IMR-90 (cell line): ENCODE results near the gene FGF21. TPM values are rescaled to one million over a fixed set of nuclear protein-coding genes. Genes with fewer than 3 reads are reported as not detected.

Experiments
- ATAC-seq: fragments of 200-7000 bp; cut with Tn5 transposase; 2 replicates; pipeline ENCODE4 v1.9.1; 2020; ENCODE audit warnings: low read depth, mild to moderate bottlenecking, moderate library complexity
- BruUV-seq: library from RNA; stranded (reverse); fragments of 400-500 nt; replicated peaks from 2 replicates; lab custom pipeline; 2021; lab: Mats Ljungman, UMichigan
- CTCF ChIA-PET: fragments of 300-600 bp; formaldehyde crosslinking; extraction: SDS; loops from one replicate; lab custom pipeline; 2021; ENCODE audit warnings: antibody characterized with exemption; lab: Yijun Ruan, JAX
- POLR2A ChIA-PET: fragments of 300-600 bp; sonication (Branson Sonifier 250); formaldehyde crosslinking; loops from one replicate; lab custom pipeline; 2022; ENCODE audit warnings: antibody characterized with exemption; ENCODE audit not compliant: unreplicated experiment; lab: Charles Lee
- DNase-seq: peaks from one replicate; pipeline ENCODE4 v3.0.0; 2013
- H2AFZ ChIP-seq: replicated peaks from 2 replicates; pipeline ENCODE3; 2013; ENCODE audit warnings: low read length, mild to moderate bottlenecking; ENCODE audit not compliant: poor library complexity
- H2AK5ac ChIP-seq: 2 replicates; pipeline ENCODE4 v1.6.1; 2013; ENCODE audit warnings: low read depth, low read length, inconsistent platforms
- H2AK9ac ChIP-seq: replicated peaks from 2 replicates; pipeline ENCODE3; 2013; ENCODE audit warnings: mild to moderate bottlenecking, low read depth, low read length, moderate library complexity; ENCODE audit not compliant: poor library complexity
- H2BK120ac ChIP-seq: 2 replicates; pipeline ENCODE4 v1.6.1; 2013; ENCODE audit warnings: low read depth, low read length, inconsistent platforms
- H2BK15ac ChIP-seq: 3 replicates; pipeline ENCODE4 v1.6.1; 2013; ENCODE audit warnings: low read depth, low read length, inconsistent platforms
- H2BK20ac ChIP-seq: 2 replicates; pipeline ENCODE4 v1.6.1; 2013; ENCODE audit warnings: low read depth, mild to moderate bottlenecking, inconsistent platforms, low read length, moderate library complexity
- H2BK5ac ChIP-seq: 2 replicates; pipeline ENCODE4 v1.6.1; 2013; ENCODE audit warnings: mild to moderate bottlenecking, low read depth, low read length, inconsistent platforms; ENCODE audit not compliant: poor library complexity, severe bottlenecking
- H3K14ac ChIP-seq: replicated peaks from 2 replicates; pipeline ENCODE4 v1.6.1; 2013; ENCODE audit warnings: low read depth, low read length, inconsistent platforms
- H3K18ac ChIP-seq: 2 replicates; pipeline ENCODE4 v1.6.1; 2013; ENCODE audit warnings: low read depth, low read length, control low read depth
- H3K23ac ChIP-seq: 2 replicates; pipeline ENCODE4 v1.6.1; 2013; ENCODE audit warnings: low read depth, low read length, inconsistent platforms
- H3K27ac ChIP-seq: 2 replicates; pipeline ENCODE4 v1.5.1; 2013; ENCODE audit warnings: mild to moderate bottlenecking, control low read depth, low read length; ENCODE audit not compliant: insufficient read depth
- H3K27me3 ChIP-seq: 2 replicates; pipeline ENCODE4 v1.6.1; 2013; ENCODE audit warnings: low read length; ENCODE audit not compliant: control insufficient read depth, insufficient read depth
- H3K36me3 ChIP-seq: 2 replicates; pipeline ENCODE4 v1.6.1; 2013; ENCODE audit warnings: low read length, mixed read lengths; ENCODE audit not compliant: control insufficient read depth, insufficient read depth
- H3K4ac ChIP-seq: 2 replicates; pipeline ENCODE4 v1.6.1; 2013; ENCODE audit warnings: low read depth, low read length, inconsistent platforms
- H3K4me1 ChIP-seq: 2 replicates; pipeline ENCODE4 v1.6.1; 2013; ENCODE audit warnings: low read length, mixed read lengths; ENCODE audit not compliant: control insufficient read depth, insufficient read depth
- H3K4me2 ChIP-seq: 2 replicates; pipeline ENCODE4 v1.6.1; 2013; ENCODE audit warnings: low read depth, mild to moderate bottlenecking, control low read depth, low read length, moderate library complexity
- H3K4me3 ChIP-seq: 2 replicates; pipeline ENCODE4 v1.5.1; 2013; ENCODE audit warnings: low read depth, mild to moderate bottlenecking, control low read depth, low read length, moderate library complexity; ENCODE audit not compliant: insufficient read depth
- H3K56ac ChIP-seq: 2 replicates; pipeline ENCODE4 v1.6.1; 2013; ENCODE audit warnings: low read length, inconsistent platforms; ENCODE audit not compliant: insufficient read depth; ENCODE audit errors: extremely low read depth
- H3K79me1 ChIP-seq, 2 experiments: 2 replicates each; pipeline ENCODE4 v1.6.1; 2013; ENCODE audit warnings: low read length in 2 of 2, inconsistent platforms in 1 of 2, low read depth in 1 of 2
- H3K9ac ChIP-seq: 2 replicates; pipeline ENCODE4 v1.6.1; 2013; ENCODE audit warnings: low read depth, low read length, control low read depth
- H3K9me1 ChIP-seq: 2 replicates; pipeline ENCODE4 v1.6.1; 2013; ENCODE audit warnings: low read length, inconsistent platforms; ENCODE audit not compliant: insufficient read depth
- H3K9me3 ChIP-seq: 2 replicates; pipeline ENCODE4 v1.6.1; 2013; ENCODE audit warnings: low read length; ENCODE audit not compliant: control insufficient read depth, insufficient read depth
- H4K20me1 ChIP-seq: 2 replicates; pipeline ENCODE4 v1.6.1; 2013; ENCODE audit warnings: low read length, inconsistent platforms; ENCODE audit not compliant: insufficient read depth
- H4K5ac ChIP-seq: 2 replicates; pipeline ENCODE4 v1.6.1; 2013; ENCODE audit warnings: mild to moderate bottlenecking, low read depth, low read length, control low read depth
- H4K8ac ChIP-seq, 2 experiments: 2 replicates each; pipeline ENCODE4 v1.6.1; 2013; ENCODE audit warnings: low read depth in 2 of 2, low read length in 2 of 2, control low read depth in 1 of 2, inconsistent platforms in 1 of 2
- H4K91ac ChIP-seq: 2 replicates; pipeline ENCODE4 v1.6.1; 2013; ENCODE audit warnings: low read depth, low read length, inconsistent platforms; ENCODE audit not compliant: insufficient read depth
- BHLHE40 ChIP-seq: fragments of 150-350 bp; IDR thresholded peaks from 2 replicates; pipeline ENCODE4 v1.6.1; 2016; ENCODE audit warnings: mild to moderate bottlenecking, low read depth, low read length
- CEBPB ChIP-seq: IDR thresholded peaks from 2 replicates; pipeline ENCODE4 v1.6.1; 2012; ENCODE audit warnings: low read depth, low read length, improper control_type of control experiment
- CHD1 ChIP-seq: IDR thresholded peaks from 2 replicates; pipeline ENCODE4 v1.6.1; 2012; ENCODE audit warnings: low read depth, low read length, improper control_type of control experiment
- FOS ChIP-seq: fragments of 150-350 bp; IDR thresholded peaks from 2 replicates; pipeline ENCODE4 v1.6.1; 2016; ENCODE audit warnings: low read depth, low read length
- MAZ ChIP-seq: IDR thresholded peaks from 2 replicates; pipeline ENCODE4 v1.6.1; 2012; ENCODE audit warnings: low read depth, mild to moderate bottlenecking, low read length, improper control_type of control experiment, moderate library complexity, borderline replicate concordance
- MXI1 ChIP-seq: IDR thresholded peaks from 2 replicates; pipeline ENCODE4 v1.6.1; 2012; ENCODE audit warnings: low read depth, mild to moderate bottlenecking, low read length, moderate library complexity, borderline replicate concordance
- NFE2L2 ChIP-seq: fragments of 150-350 bp; IDR thresholded peaks from 2 replicates; pipeline ENCODE4 v1.6.1; 2016; ENCODE audit warnings: low read depth, mild to moderate bottlenecking, low read length
- POLR2A ChIP-seq: IDR thresholded peaks from 2 replicates; pipeline ENCODE4 v1.6.1; 2012; ENCODE audit warnings: mild to moderate bottlenecking, low read depth, low read length
- RAD21 ChIP-seq: IDR thresholded peaks from 2 replicates; pipeline ENCODE4 v1.6.1; 2012; ENCODE audit warnings: low read length, improper control_type of control experiment
- RCOR1 ChIP-seq: IDR thresholded peaks from 2 replicates; pipeline ENCODE4 v1.6.1; 2012; ENCODE audit warnings: mild to moderate bottlenecking, low read length, improper control_type of control experiment; ENCODE audit not compliant: insufficient replicate concordance
- RFX5 ChIP-seq: IDR thresholded peaks from 2 replicates; pipeline ENCODE4 v1.8.0; 2012; ENCODE audit warnings: low read depth, mild to moderate bottlenecking, low read length, moderate library complexity
- SMC3 ChIP-seq: fragments of 150-350 bp; IDR thresholded peaks from 2 replicates; pipeline ENCODE4 v1.6.1; 2016; ENCODE audit warnings: low read depth, mild to moderate bottlenecking, antibody characterized with exemption, low read length, moderate library complexity
- WGBS, 2 experiments: methylation state at CpG; one replicate each; pipeline versions ENCODE4 v1.1.5 to v1.1.7; 2013; ENCODE audit warnings: missing lambda C conversion rate in 2 of 2; ENCODE audit not compliant: insufficient read length in 1 of 2; ENCODE audit errors: extremely low coverage in 2 of 2; 5-methylcytosine and 5-hydroxymethylcytosine counted together
- dilution Hi-C: fragments of 300-500 bp; cut with HindIII; formaldehyde crosslinking; loops from one replicate; pipeline ENCODE4 v1.14.3; 2018; ENCODE audit warnings: low sequenced_read_pairs; ENCODE audit not compliant: unreplicated experiment
- in situ Hi-C: fragments of 300-500 bp; cut with MboI; formaldehyde crosslinking; loops from 3 replicates; pipeline ENCODE4 v1.14.3; 2019; ENCODE audit warnings: low sequenced_read_pairs, inconsistent platforms, mixed read lengths
- intact Hi-C: fragments of 100-400 bp; cut with micrococcal nuclease; formaldehyde crosslinking; loops from 2 replicates; pipeline ENCODE4 v1.10.0; 2022
- polyA plus RNA-seq, 3 experiments: library from polyadenylated mRNA; depleted of rRNA; stranded (reverse); fragments of >200 nt; gene quantifications; 2 replicates each; pipeline ENCODE4 v1.2.3, GENCODE V29; 2012; ENCODE audit warnings: low replicate concordance in 1 of 3
- total RNA-seq: library from RNA; depleted of rRNA; stranded (reverse); fragments of >200 nt; gene quantifications from 2 replicates; pipeline ENCODE4 v1.2.3, GENCODE V29; 2012
- TF ChIP-seq, protein P1 (sequence below): fragments of 150-350 bp; IDR thresholded peaks from 2 replicates; pipeline ENCODE4 v1.6.1; 2016; ENCODE audit warnings: low read depth, mild to moderate bottlenecking, low read length, moderate library complexity, borderline replicate concordance
- TF ChIP-seq, protein P2 (sequence below): conservative IDR thresholded peaks from 2 replicates; pipeline ENCODE4 v1.5.1; 2012; ENCODE audit warnings: mild to moderate bottlenecking, low read depth, low read length, improper control_type of control experiment
- TF ChIP-seq, protein P3 (sequence below): fragments of 150-350 bp; IDR thresholded peaks from 2 replicates; pipeline ENCODE4 v1.6.1; 2017; ENCODE audit warnings: mild to moderate bottlenecking, antibody characterized with exemption, low read length, low read depth

Gene FGF21
- total and polyA plus RNA-seq, 2 of the 4 experiments (the other 2 are of a cell fraction) = not detected

DNA sequence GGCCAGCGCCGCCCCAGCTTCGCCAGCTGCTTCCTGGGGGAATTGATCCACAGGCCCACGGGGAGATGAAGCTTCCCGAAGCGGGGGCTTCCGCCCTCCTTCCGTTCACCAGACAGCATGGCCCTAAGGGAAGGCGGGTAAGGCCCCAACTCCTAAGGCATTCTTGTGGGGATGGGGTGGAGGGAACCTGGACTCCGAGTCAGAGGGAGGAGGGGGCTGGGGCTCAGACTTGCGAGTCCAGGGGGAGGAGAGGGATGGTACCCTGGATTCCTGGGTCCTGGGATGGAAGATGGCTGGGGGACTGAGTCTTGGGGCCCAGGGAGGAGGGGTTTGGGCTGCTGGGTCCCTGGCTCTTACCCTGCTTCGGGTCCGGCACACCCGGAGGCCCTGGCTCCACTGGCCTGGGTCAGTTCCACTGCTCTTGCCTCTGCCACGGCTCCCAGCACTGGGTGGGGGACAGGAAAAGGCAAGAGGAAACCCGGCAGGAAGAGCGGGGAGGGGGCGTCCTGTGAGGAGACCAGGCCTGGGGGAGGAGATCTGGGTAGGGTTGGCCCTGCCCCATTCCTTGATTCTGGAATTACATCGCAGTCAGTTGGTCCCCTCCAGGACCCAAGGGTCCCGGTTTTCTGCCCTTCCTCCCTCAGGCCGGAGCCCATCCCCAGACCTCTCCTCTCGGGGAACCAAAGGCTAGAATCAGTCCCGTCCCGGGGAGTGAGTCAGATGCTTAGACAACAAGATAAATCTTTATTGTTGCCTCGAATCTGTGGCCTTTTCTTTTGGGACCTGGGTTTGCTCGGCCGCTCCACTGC lies 15.0 kb upstream of the FGF21 start, which contains the start of gene RASIP1:
RASIP1 (minus strand) TSS at position 447 of the 809 bp plus-strand sequence; CDS start at position 119, 328 bp downstream.
- H2AK5ac ChIP-seq = no peak within 1 kb of the TSS
- no peak within 1 kb of the TSS for H3K23ac ChIP-seq
- no peak within 1 kb of the TSS for H3K4me2 ChIP-seq
- H3K18ac ChIP-seq = no peak within 1 kb of the TSS
- POLR2A ChIA-PET = no interaction called here
- H3K79me1 ChIP-seq = no peaks in the 10 kb centered on the region
- no peak within 1 kb of the TSS for H2BK5ac ChIP-seq
- H3K4me3 ChIP-seq = peak within 1 kb of the TSS; percentile 5; the same call in 1 of the 2 replicates
- intact Hi-C loops = no loop called here
- no peaks in the 10 kb centered on the region for H3K36me3 ChIP-seq
- peaks cover 5% of the 10 kb centered on the region for H3K4me1 ChIP-seq
- no peak within 1 kb of the TSS for H3K14ac ChIP-seq
- no peak for ATAC-seq
- dilution Hi-C loops = no loop called here
- H2AFZ ChIP-seq = peak within 1 kb of the TSS; percentile 88
- 54% methylated on average over 7 of the region's 27 CpGs; no CpG with 5 or more reads in 1 of the 2 experiments for WGBS, 2 experiments
- H4K8ac ChIP-seq = no peak within 1 kb of the TSS
- no peak within 1 kb of the TSS for H3K27ac ChIP-seq
- H2AK9ac ChIP-seq = peak within 1 kb of the TSS; percentile 72
- H3K9me3 ChIP-seq = peaks cover 2% of the 10 kb centered on the region
- no peak within 1 kb of the TSS for H2BK120ac ChIP-seq
- no peak within 1 kb of the TSS for H3K9ac ChIP-seq
- no peak within 1 kb of the TSS for H3K4ac ChIP-seq
- CTCF ChIA-PET = no interaction called here
- no peak within 1 kb of the TSS for H4K5ac ChIP-seq
- H3K27me3 ChIP-seq = peaks cover 21% of the 10 kb centered on the region
- H2BK20ac ChIP-seq = no peak within 1 kb of the TSS
- no peak within 1 kb of the TSS for H4K91ac ChIP-seq
- peaks cover 3% of the 10 kb centered on the region for H3K9me1 ChIP-seq
- H2BK15ac ChIP-seq = no peak within 1 kb of the TSS
- no peak within 1 kb of the TSS for H3K56ac ChIP-seq
- no peaks in the 10 kb centered on the region for H4K20me1 ChIP-seq
- no TSS peak for BruUV-seq
- no peak for DNase-seq
- in situ Hi-C loops = no loop called here
- TF ChIP-seq, protein P1, sequence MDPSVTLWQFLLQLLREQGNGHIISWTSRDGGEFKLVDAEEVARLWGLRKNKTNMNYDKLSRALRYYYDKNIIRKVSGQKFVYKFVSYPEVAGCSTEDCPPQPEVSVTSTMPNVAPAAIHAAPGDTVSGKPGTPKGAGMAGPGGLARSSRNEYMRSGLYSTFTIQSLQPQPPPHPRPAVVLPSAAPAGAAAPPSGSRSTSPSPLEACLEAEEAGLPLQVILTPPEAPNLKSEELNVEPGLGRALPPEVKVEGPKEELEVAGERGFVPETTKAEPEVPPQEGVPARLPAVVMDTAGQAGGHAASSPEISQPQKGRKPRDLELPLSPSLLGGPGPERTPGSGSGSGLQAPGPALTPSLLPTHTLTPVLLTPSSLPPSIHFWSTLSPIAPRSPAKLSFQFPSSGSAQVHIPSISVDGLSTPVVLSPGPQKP = no peak
- TF ChIP-seq, protein P2, sequence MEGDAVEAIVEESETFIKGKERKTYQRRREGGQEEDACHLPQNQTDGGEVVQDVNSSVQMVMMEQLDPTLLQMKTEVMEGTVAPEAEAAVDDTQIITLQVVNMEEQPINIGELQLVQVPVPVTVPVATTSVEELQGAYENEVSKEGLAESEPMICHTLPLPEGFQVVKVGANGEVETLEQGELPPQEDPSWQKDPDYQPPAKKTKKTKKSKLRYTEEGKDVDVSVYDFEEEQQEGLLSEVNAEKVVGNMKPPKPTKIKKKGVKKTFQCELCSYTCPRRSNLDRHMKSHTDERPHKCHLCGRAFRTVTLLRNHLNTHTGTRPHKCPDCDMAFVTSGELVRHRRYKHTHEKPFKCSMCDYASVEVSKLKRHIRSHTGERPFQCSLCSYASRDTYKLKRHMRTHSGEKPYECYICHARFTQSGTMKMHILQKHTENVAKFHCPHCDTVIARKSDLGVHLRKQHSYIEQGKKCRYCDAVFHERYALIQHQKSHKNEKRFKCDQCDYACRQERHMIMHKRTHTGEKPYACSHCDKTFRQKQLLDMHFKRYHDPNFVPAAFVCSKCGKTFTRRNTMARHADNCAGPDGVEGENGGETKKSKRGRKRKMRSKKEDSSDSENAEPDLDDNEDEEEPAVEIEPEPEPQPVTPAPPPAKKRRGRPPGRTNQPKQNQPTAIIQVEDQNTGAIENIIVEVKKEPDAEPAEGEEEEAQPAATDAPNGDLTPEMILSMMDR = no peak
- no peak for TF ChIP-seq SMC3
- no peak for TF ChIP-seq RFX5
- no peak for TF ChIP-seq NFE2L2
- no peak for TF ChIP-seq BHLHE40
- no peak for TF ChIP-seq RAD21
- TF ChIP-seq POLR2A = no peak
- TF ChIP-seq RCOR1 = no peak
- TF ChIP-seq CEBPB = no peak
- TF ChIP-seq MXI1 = no peak
- TF ChIP-seq, protein P3, sequence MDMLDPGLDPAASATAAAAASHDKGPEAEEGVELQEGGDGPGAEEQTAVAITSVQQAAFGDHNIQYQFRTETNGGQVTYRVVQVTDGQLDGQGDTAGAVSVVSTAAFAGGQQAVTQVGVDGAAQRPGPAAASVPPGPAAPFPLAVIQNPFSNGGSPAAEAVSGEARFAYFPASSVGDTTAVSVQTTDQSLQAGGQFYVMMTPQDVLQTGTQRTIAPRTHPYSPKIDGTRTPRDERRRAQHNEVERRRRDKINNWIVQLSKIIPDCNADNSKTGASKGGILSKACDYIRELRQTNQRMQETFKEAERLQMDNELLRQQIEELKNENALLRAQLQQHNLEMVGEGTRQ = no peak
- TF ChIP-seq FOS = no peak
- no peak for TF ChIP-seq MAZ
- no peak for TF ChIP-seq CHD1
